Adrenal gland (tissue), 5 donors: ENCODE results near the gene OSBP2.

ENCODE experiments used
- POLR2A ChIP-seq, 2 donors: fragments of 450-650 bp; IDR thresholded peaks; one replicate each; pipeline ENCODE4 v1.6.1; 2017; ENCODE audit warnings: antibody characterized with exemption in 2 of 2, mild to moderate bottlenecking in 2 of 2, moderate library complexity in 1 of 2
- TF ChIP-seq, protein P1 (sequence below), 6 experiments: fragments of 450-650 bp in 4 of 6; fragments of 200-600 bp in 2 of 6; sonication (generic) in 1 of 6; IDR thresholded peaks; 1 replicate in 5 of 6; 2 replicates in 1 of 6; pipeline versions ENCODE4 v1.5.1 to v1.8.0; 2016 to 2021; ENCODE audit warnings: antibody characterized with exemption in 6 of 6, mild to moderate bottlenecking in 2 of 6, moderate library complexity in 1 of 6
- donor health status: DM: no; HTN: no; CAD: no.

DNA sequence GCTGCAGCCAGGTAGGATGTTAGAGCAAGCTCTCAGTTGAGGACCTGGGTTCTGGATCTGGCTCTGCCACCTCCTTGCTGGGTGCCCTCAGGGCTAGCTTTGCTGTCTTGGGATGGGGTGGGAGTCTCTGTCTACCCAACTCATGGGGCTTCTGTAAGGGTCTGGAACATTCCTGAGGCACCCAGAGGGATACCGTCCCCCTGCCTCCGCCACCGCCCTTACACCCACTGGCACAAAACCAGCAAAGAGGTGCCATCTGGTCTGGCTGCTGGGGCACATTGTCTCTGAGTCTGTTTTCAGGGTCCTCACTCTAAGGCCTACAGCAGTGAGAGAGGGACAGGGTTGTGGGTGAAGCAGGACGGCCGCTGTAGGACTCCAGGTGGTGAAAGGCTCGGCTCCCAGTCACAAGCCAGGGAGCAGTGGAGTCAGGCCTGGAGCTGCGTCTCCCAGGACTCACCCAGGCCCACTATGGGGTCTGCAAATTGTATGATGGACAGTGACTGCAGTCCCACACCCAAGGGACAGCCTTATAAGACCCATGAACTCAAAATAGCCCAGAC lies 189.0 kb downstream of the OSBP2 start:
- no peak for TF ChIP-seq POLR2A (IDR thresholded peaks at IDR 0.05)
- TF ChIP-seq, protein P1, sequence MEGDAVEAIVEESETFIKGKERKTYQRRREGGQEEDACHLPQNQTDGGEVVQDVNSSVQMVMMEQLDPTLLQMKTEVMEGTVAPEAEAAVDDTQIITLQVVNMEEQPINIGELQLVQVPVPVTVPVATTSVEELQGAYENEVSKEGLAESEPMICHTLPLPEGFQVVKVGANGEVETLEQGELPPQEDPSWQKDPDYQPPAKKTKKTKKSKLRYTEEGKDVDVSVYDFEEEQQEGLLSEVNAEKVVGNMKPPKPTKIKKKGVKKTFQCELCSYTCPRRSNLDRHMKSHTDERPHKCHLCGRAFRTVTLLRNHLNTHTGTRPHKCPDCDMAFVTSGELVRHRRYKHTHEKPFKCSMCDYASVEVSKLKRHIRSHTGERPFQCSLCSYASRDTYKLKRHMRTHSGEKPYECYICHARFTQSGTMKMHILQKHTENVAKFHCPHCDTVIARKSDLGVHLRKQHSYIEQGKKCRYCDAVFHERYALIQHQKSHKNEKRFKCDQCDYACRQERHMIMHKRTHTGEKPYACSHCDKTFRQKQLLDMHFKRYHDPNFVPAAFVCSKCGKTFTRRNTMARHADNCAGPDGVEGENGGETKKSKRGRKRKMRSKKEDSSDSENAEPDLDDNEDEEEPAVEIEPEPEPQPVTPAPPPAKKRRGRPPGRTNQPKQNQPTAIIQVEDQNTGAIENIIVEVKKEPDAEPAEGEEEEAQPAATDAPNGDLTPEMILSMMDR (IDR thresholded peaks at IDR 0.05) = no peak
